GM18499 (cell line): ENCODE data around the gene CLPTM1.

ENCODE experiments used
- ATAC-seq: cut with Tn5 transposase; IDR thresholded peaks from one replicate; pipeline ENCODE4 v1.9.1; 2021; ENCODE audit warnings: moderate number of reproducible peaks; ENCODE audit not compliant: insufficient read depth, unreplicated experiment

CLPTM1 gene

GRCh38 chr19:45041125-45041524, 85.9 kb downstream of the CLPTM1 start:
- no peak for ATAC-seq
